Fibroblast of peridontal ligament (primary cell): ENCODE data around the gene HAUS5.
A peak's percentile ranks its signal among the peaks of the same experiment; 100 is the strongest.
"Not testable (repeated sequence)": the region's sequence is repeated elsewhere in the genome, so short reads cannot be mapped to it uniquely, and the experiment has no call there.

Source experiments
- DNase-seq: peaks from one replicate; pipeline ENCODE4 v3.0.0-alpha.2; 2010; ENCODE audit errors: extremely low read depth

The HAUS5 gene

GRCh38 chr19:35642798-35643254 lies 30.3 kb downstream of the HAUS5 start:
- no peak for DNase-seq

- peak; percentile 56 for DNase-seq
Observed at GRCh38 chr19:35643255-35644205, 31.0 kb downstream of the HAUS5 start.

- peak; percentile 79 for DNase-seq
Observed at GRCh38 chr19:35644206-35644986, 31.9 kb downstream of the HAUS5 start.

- peak; percentile 38 for DNase-seq
Observed at GRCh38 chr19:35644987-35645679, 32.6 kb downstream of the HAUS5 start.

GRCh38 chr19:35645680-35646511 lies 33.4 kb downstream of the HAUS5 start:
- no peak for DNase-seq

- DNase-seq: peak; percentile 96
Observed at GRCh38 chr19:35648017-35648961, 35.8 kb downstream of the HAUS5 start, which contains the start of gene COX6B1. TSS of gene COX6B1 (plus strand) at chr19:35648323. CDS start at chr19:35651244, 2,921 bp downstream.

- DNase-seq: no peak
Observed at GRCh38 chr19:35650581-35650980, 38.0 kb downstream of the HAUS5 start.

GRCh38 chr19:35654828-35655227 lies 42.3 kb downstream of the HAUS5 start:
- DNase-seq: not testable (repeated sequence)

- DNase-seq: no peak
Observed at GRCh38 chr19:35655600-35655999, 43.1 kb downstream of the HAUS5 start.

GRCh38 chr19:35656700-35657099 lies 44.2 kb downstream of the HAUS5 start:
- no peak for DNase-seq

GRCh38 chr19:35657904-35658700 lies 45.6 kb downstream of the HAUS5 start:
- no peak for DNase-seq

GRCh38 chr19:35661995-35662340 lies 49.4 kb downstream of the HAUS5 start:
- DNase-seq: no peak

GRCh38 chr19:35663981-35664380 lies 51.4 kb downstream of the HAUS5 start:
- no peak for DNase-seq

GRCh38 chr19:35665157-35665556 lies 52.6 kb downstream of the HAUS5 start:
- no peak for DNase-seq

- DNase-seq: no peak
Observed at GRCh38 chr19:35665604-35666003, 53.1 kb downstream of the HAUS5 start.

- DNase-seq: no peak
Observed at GRCh38 chr19:35666251-35666913, 53.8 kb downstream of the HAUS5 start, which contains the start of gene UPK1A. TSS of gene UPK1A (plus strand) at chr19:35666517. CDS start at chr19:35666813, 296 bp downstream.

GRCh38 chr19:35669566-35669965 lies 57.0 kb downstream of the HAUS5 start:
- DNase-seq: no peak

- DNase-seq: no peak
Observed at GRCh38 chr19:35669974-35670373, 57.4 kb downstream of the HAUS5 start.
